PC-9 (cell line): ENCODE measurements around the gene TNIK.
"Not testable (repeated sequence)": the region's sequence is repeated elsewhere in the genome, so short reads cannot be mapped to it uniquely, and the experiment has no call there.

ENCODE experiments used
- CTCF ChIP-seq: fragments of 200-600 bp; sonication (generic); conservative IDR thresholded peaks from 2 replicates; pipeline ENCODE4 v1.6.1; 2017; ENCODE audit warnings: mixed run types, antibody characterized with exemption, mild to moderate bottlenecking, moderate library complexity
- EZH2 ChIP-seq: fragments of 200-600 bp; sonication (generic); IDR thresholded peaks from 2 replicates; pipeline ENCODE4 v1.8.0; 2017; ENCODE audit warnings: antibody characterized with exemption, low read depth

- TF ChIP-seq CTCF, EZH2: not testable (repeated sequence)
Observed at GRCh38 chr3:171422855-171423254, 37.4 kb downstream of the TNIK start.
